DMS 273 treated with DMSO at 0.1 percent for 48 hours (cell line): ENCODE results near the gene PPP1R3C.

Experiments
- DNase-seq: peaks from one replicate; lab custom pipeline; 2025; lab: John Stamatoyannopoulos, UW

The PPP1R3C gene

GRCh38 chr10:91632671-91633550, at the start of gene PPP1R3C:
Gene PPP1R3C, minus strand, starts transcription at chr10:91633071. Its CDS starts 102 bp downstream, at chr10:91632969.
- peak; percentile 84 for DNase-seq

- no peak for DNase-seq
These were observed 48.7 kb upstream of the PPP1R3C start for GRCh38 chr10:91681361-91682276.

DNA sequence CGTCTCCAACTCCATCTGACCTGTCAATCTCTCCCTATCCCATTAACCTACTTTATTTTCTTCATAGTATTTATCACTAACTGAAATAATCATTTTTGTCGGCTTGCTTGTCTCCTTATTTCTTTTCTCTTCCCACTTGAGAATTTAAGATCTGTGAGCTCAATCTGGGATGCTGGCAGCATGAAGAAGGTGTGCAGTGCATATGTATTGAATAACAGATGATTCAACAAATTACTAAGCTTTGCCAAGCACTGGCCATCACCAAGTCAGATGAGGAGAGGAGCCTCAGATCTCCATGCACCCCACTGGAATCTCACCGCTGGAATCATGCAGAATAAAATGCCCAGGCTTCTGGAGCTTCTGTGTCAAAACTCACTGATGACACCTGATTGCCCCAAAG, 47.6 kb upstream of the PPP1R3C start:
- DNase-seq, result no peak

- DNase-seq, result no peak
These were observed 46.4 kb upstream of the PPP1R3C start for GRCh38 chr10:91679296-91679695.

GRCh38 chr10:91677911-91678310, 45.0 kb upstream of the PPP1R3C start:
- DNase-seq, result no peak

DNA sequence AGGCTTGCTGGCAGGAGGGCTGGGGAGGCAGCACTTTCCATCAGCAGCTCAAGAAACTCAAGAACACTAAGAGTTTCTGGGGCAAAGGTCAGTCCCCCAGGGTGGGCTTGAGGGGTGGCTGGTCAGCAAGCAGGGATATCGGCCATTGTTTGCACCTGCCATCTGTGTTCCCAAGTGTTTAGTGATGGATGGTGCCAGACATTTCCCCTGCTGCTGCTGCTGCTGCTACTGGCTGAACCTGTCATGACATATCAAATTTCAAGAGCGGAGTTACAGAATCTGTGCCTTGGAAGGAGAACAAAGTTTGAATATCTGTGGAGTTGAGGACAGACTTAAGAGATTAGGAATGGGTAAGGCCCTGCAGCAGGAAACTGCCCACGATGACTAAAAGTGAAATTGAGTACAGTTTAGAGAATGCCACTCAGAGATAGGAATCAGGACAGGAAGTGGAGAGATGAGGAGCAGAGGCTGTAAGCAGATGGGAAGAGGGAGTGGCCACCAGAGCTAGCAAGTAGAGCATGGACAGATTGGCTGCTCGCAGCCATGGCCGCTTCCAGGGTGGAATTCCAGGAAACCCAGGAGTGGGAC, 39.2 kb upstream of the PPP1R3C start:
- DNase-seq, result peak; percentile 87

DNA sequence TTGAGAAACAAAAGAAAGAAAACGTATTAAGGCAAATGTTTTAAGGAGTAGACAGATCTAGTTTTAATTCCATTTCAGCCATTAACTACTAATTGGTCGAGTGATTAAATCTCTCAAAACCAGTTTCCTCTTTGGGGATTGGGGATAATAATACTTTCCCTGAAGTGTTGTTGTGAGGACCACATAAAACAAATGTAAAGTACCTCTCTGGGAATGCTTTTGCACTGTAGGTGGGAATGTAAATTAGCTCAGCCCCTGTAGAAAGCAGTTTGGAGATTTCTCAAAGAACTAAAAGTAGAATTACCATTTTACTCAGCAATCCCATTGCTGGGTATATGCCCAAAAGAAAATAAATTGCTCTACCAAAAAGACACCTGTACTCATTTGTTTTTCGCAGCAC, 36.0 kb upstream of the PPP1R3C start:
- no peak for DNase-seq

DNA sequence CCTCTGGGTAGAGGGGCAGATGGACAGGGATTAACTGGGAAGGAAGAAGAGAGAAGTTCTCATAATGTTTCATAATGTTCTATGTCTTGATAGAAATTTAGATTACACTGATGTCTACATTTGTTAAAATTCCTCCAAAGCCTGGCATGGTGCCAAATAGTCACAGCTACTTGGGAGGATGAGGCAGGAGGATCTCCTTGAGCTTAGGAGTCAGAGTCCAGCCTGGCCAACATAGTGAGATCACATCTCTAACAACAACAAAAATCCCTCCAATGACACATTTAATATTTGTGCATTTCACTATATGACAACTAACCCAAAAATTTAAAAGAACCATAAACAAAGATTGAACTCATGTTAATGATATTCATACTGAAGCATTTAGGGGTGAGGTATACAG, 33.0 kb upstream of the PPP1R3C start:
- no peak for DNase-seq

DNA sequence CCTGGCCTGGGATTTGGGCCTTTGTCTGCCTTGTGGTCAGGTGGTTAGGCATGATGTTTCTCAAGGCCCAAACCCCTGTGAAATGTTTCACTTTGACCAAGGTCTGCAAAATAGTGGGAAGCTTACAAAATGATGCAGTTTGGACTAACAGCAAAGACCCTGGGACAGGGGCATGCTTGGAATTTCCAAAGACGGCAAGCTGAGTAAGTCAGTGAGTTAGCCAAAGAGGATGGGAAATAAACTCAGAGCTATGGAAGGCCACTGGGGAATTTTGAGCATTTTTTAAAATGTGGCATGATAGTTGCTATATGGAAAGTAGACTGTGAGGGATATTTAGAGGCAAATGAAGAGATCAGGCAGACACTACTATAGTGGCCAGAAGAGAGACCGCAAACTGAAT, 31.6 kb upstream of the PPP1R3C start:
- DNase-seq, result no peak

DNA sequence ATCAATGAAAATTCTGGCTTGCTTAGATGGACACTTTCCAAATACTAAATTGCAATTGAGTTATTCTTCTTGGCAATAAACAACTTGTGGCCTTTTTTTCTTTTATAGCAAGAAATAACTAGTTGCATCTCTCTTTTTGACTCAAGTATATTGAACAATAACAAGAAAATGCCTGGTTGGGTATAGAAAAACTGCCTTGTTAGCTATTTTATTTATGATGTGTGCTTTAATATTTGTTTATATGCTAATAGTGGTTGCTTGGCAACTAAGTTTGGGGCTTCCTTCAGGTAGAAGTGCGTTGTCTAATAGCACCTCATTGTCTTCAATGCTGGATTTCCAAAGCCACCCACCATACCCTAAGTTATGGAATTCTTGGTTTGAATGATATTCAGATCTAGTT, 30.1 kb upstream of the PPP1R3C start:
- no peak for DNase-seq

DNA sequence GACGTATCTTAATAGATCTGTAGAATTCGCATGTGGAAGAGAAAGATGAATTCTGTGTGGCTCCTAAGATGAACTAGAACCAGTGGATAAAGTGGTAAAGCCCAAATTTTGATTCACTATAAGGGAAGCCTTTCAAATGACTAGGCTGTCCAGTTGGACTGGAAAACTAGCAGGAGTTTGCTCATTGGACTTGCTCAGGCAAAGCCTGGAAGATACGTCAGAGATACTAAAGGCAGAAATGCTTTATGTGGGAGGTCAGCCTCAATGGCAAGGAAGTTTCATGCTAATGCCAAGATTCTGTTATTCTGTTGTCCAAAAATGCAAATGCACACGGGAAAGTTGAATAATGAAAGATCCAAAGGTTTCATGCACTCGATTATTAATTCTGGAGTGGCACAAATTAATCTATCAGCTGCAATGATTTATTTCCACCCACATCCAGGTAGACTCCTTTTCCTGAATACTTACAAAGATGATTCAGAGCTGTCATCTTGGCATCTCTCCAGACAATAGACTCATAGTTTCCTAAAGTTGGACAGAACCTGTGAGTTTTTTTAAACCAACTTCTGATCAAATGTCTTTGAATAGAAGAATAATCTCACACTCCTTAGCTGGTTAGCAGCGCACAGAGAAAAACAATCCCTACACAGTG, 20.5 kb upstream of the PPP1R3C start:
- no peak for DNase-seq

DNA sequence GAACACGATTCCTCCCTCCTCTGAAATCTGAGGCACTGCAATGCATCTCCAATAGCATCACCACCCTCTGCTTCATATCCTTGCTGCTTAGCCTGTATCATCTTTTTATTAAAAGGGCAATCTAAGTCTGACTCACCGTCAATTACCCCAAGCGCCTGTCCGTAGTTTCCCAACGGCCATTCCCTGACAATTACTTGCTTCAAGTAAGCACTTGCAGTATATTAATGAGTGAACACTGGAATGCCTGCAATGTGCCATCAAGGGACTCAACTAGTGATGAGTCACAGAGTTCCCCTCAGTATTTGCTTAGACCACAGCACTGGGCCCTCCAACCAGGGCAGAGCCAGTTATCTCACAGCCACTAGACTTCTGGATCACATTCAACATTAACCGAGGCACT, 19.5 kb upstream of the PPP1R3C start:
- no peak for DNase-seq

DNA sequence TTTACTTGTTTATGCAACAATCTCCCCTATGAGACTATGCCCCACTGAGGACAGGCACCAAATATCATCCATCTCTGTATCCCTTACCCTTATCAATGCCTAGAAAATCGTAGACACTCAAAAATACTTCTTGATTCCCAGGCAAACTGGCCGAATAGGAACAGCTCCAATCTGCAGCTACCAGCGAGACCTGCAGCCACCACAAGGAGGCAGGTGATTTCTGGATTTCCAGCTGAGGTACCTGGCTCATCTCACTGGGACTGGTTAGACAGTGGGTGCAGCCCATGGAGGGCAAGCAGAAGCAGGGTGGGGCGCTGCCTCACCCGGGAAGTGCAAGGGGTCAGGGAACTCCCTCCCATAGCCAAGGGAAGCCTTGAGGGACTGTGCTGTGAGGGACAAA, 10.8 kb upstream of the PPP1R3C start:
- no peak for DNase-seq

DNA sequence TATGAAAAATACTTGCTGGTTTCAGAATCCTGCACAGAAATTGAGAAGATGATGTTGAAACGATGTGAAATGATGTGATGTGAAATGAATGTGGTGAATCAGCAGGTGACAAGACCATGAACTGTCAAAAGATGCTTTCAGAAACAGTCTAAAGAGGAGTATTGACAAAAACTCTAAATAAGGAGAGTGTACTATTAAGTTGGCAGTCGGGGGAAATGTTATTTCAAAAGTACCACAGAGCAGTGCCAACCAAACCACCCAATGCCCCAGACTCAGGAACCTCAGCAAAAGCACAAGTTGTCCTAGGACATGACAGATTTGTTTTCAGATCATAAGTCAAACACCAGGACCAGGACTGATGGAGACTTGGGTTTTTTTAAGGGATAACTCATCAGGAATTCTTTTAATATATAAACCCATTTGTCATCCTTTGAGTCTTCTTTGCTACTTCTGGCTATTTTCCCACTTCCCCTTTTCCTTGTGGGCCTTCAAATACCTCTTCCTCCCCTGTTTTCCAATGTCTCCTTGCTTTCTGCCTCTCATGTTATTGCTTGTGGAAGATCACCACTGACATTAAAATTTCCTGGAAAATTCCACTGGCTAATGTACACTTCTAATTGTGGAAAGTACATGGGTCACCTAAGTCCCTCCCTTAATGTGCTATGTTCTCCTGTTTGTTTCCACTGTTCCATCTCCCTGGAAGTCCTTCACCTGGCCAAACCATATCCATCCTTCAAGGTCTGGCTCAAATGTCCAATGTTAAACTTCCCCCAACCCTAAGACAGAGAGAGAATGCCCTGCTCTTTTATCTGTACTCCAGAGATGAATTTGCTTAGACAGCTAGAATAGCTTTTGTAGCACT, 10.2 kb upstream of the PPP1R3C start:
- no peak for DNase-seq

DNA sequence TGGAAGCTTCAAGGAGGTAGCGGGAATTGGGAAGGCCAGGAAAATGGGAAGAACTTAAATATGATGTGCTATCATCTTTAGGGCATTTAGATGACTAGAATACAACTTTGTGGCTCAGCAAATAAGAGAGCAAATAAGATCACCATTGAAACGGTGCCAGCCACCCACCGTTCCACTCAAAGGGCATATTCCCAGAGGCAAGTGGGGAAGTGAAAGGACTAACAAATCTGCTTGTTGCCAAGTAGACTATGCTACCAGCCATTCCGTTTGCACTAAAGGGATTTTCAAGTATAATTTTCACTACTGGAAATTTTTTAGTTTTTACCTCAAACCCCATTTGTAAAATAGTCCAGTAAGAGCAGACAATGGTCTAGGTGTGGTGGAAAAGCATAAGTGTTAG, 4.0 kb upstream of the PPP1R3C start:
- no peak for DNase-seq

GRCh38 chr10:91635401-91636400, 2.8 kb upstream of the PPP1R3C start:
- DNase-seq, result peak; percentile 43

- DNase-seq, result no peak
These were observed 2.0 kb upstream of the PPP1R3C start for GRCh38 chr10:91634898-91635297.

- DNase-seq, result no peak
These were observed 1.4 kb upstream of the PPP1R3C start for GRCh38 chr10:91634246-91634645.

GRCh38 chr10:91630625-91631024, 2.2 kb downstream of the PPP1R3C start:
- DNase-seq, result no peak
